Measurements from ENCODE around the gene RHPN2. TPM values are rescaled to one million over a fixed set of nuclear protein-coding genes. Genes with fewer than 3 reads are reported as not detected.
"Not testable (repeated sequence)": the region's sequence is repeated elsewhere in the genome, so short reads cannot be mapped to it uniquely, and the experiment has no call there.

RHPN2 gene
- total RNA-seq, 4 donors from 2014 or later, result 5.7 to 24.0 (median 14.1) TPM

- no peak for ATAC-seq (ENCODE audit: low FRiP score)
- no peak for TF ChIP-seq CTCF (IDR thresholded peaks at IDR 0.05)
These were observed 9.0 kb downstream of the RHPN2 start for GRCh38 chr19:33055718-33056117.

GRCh38 chr19:33054623-33055022, 10.1 kb downstream of the RHPN2 start:
- TF ChIP-seq CTCF (IDR thresholded peaks at IDR 0.05), result no peak
- ATAC-seq (ENCODE audit: low FRiP score) (no peak), DNase-seq (ENCODE audit: low spot score) (no peak)

More at GRCh38 chr19:33055718-33056117, 9.0 kb downstream of the RHPN2 start:
- no peak for DNase-seq (ENCODE audit: low spot score)

GRCh38 chr19:33052352-33052972, 12.2 kb downstream of the RHPN2 start:
- no peak for DNase-seq (ENCODE audit: low spot score)
- TF ChIP-seq CTCF (IDR thresholded peaks at IDR 0.05), result no peak
- ATAC-seq (ENCODE audit: low FRiP score), result peak; percentile 68

GRCh38 chr19:33050110-33050509, 14.6 kb downstream of the RHPN2 start:
- ATAC-seq (ENCODE audit: low FRiP score), result no peak
- no peak for TF ChIP-seq CTCF (IDR thresholded peaks at IDR 0.05)
- DNase-seq (ENCODE audit: low spot score), result no peak

- no peak for TF ChIP-seq CTCF (IDR thresholded peaks at IDR 0.05)
- no peak for DNase-seq (ENCODE audit: low spot score)
- peak; percentile 76 for ATAC-seq (ENCODE audit: low FRiP score)
These were observed 15.6 kb downstream of the RHPN2 start for GRCh38 chr19:33048806-33049676.

GRCh38 chr19:33047422-33047821, 17.3 kb downstream of the RHPN2 start:
- DNase-seq (ENCODE audit: low spot score) (no peak), ATAC-seq (ENCODE audit: low FRiP score) (peak; percentile 72)
- no peak for TF ChIP-seq CTCF (IDR thresholded peaks at IDR 0.05)

GRCh38 chr19:33041828-33042160, 22.9 kb downstream of the RHPN2 start:
- ATAC-seq (ENCODE audit: low FRiP score); DNase-seq (ENCODE audit: low spot score): not testable (repeated sequence)

Data from omental fat pad (tissue), 4 donors.